Fibroblast of mammary gland (primary cell): ENCODE measurements around the gene UGT2A2.

Experiments used
- DNase-seq: peaks from one replicate; pipeline ENCODE4 v3.0.0-alpha.2; 2010; ENCODE audit warnings: low read depth
- H3K4me3 ChIP-seq: 2 replicates; pipeline ENCODE4 v1.5.1; 2011; ENCODE audit warnings: low read depth, mild to moderate bottlenecking, low read length, moderate library complexity; ENCODE audit not compliant: control insufficient read depth
- TF ChIP-seq, protein P1 (sequence below): conservative IDR thresholded peaks from 2 replicates; pipeline ENCODE4 v1.5.1; 2011; ENCODE audit warnings: low read depth, low read length, inconsistent platforms; ENCODE audit not compliant: control insufficient read depth, insufficient read depth

Gene UGT2A2

DNA sequence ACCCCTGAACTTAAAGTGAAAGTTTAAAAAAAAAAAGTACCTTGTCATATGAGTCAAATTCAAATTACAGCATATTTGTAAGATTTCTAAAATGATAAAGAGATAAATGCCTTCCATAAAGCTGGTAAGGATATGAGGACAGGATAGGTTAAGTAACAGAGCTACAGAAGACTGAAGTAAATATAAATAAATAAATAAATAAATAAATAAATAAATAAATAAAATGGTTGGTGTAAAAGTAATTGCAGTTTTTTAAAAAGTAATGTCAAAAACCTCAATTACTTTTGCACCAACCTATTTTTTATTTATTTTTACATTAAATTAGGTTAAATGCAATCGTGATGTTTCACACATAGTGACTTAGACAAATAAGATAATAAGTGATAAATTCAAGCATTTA is 62.2 kb downstream of the UGT2A2 start:
- H3K4me3 ChIP-seq, result no peak overlapping the region
- no peak for DNase-seq
- TF ChIP-seq, protein P1, sequence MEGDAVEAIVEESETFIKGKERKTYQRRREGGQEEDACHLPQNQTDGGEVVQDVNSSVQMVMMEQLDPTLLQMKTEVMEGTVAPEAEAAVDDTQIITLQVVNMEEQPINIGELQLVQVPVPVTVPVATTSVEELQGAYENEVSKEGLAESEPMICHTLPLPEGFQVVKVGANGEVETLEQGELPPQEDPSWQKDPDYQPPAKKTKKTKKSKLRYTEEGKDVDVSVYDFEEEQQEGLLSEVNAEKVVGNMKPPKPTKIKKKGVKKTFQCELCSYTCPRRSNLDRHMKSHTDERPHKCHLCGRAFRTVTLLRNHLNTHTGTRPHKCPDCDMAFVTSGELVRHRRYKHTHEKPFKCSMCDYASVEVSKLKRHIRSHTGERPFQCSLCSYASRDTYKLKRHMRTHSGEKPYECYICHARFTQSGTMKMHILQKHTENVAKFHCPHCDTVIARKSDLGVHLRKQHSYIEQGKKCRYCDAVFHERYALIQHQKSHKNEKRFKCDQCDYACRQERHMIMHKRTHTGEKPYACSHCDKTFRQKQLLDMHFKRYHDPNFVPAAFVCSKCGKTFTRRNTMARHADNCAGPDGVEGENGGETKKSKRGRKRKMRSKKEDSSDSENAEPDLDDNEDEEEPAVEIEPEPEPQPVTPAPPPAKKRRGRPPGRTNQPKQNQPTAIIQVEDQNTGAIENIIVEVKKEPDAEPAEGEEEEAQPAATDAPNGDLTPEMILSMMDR, result no peak

DNA sequence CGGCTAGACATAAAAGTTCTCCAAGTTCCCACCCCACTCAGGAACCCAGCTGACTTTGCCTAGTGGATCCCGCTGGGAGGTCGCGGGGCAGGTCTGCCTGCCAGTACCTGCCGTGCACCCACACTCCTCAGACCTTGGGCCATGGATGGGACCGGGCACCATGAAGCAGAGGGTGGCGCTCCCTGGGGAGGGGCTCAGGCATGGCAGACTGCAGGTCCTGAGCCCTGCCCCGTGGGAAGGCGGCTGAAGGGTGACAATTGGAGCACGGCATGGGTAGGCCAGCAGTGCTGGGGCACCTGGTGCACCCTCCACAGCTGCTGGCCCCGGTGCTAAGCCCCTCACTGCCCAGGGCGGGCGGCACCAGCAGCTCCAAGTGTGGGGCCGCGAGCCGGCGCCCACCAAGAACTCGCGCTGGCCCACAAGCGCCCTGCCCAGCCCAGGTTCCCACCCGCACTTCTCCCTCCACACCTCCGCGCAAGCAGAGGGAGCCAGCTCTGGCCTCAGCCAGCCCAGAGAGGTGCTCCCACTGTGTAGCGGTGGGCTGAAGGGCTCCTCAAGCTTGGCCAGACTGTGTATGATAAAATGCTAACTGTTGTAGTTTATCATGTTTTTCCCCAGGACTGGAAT is 63.1 kb downstream of the UGT2A2 start:
- TF ChIP-seq, protein P1, result no peak
- no peak for DNase-seq
- H3K4me3 ChIP-seq, result no peak overlapping the region

DNA sequence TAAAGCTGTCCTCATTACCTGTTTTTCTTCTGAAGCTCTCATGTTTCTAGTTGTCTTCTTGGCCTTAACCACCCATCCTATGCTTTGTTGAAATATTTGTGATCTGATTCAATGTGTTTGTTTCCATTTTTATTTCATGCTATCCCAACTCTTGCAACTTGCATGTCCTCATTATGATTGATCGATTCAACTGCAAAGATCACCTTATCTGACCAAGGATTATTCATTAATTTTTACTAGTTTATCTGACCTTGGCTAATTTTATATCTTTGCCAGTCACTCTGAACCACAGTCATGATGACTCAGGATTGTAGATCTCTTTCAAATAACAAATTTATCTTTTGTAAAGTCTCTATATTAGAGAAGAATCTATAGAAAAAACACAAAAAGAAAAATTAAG is 70.7 kb downstream of the UGT2A2 start:
- DNase-seq, result no peak
- H3K4me3 ChIP-seq, result no peak overlapping the region
- TF ChIP-seq, protein P1, result no peak

DNA sequence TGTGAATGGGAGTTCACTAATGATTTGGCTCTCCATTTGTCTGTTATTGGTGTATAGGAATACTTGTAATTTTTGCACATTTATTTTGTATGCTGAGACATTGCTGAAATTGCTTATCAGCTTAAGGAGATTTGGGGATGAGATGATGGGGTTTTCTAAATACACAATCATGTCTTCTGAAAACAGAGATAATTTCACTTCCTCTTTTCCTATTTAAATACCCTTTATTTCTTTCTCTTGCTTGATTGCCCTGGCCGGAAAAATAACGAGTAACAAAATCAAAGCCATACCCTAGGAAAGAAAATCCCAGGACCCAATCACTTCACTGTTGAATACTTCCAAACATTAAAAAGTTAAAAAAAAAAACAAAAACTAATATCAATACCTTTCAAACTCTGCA is 76.0 kb downstream of the UGT2A2 start:
- H3K4me3 ChIP-seq, result no peak overlapping the region
- no peak for DNase-seq
- TF ChIP-seq, protein P1, result no peak

DNA sequence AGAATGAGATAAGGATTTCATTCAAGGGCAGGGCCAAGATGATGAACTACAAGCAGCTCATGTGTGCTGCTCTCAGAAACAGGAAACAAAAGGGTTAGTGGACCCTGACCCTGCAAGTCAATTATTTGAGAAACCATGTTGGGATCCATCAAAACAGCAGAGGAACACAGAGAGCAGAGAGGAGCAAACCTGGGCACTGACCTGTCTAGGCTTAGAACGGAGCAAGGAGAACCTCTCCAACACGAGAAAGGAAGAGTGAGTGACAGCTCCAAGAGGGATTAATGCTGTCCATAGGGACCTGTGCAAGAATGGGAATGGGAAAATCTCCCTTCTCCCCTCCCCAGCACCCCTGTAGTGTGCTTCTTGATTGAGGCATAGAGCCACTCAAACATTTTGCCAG is 89.8 kb downstream of the UGT2A2 start:
- DNase-seq, result no peak
- no peak overlapping the region for H3K4me3 ChIP-seq
- TF ChIP-seq, protein P1, result no peak

DNA sequence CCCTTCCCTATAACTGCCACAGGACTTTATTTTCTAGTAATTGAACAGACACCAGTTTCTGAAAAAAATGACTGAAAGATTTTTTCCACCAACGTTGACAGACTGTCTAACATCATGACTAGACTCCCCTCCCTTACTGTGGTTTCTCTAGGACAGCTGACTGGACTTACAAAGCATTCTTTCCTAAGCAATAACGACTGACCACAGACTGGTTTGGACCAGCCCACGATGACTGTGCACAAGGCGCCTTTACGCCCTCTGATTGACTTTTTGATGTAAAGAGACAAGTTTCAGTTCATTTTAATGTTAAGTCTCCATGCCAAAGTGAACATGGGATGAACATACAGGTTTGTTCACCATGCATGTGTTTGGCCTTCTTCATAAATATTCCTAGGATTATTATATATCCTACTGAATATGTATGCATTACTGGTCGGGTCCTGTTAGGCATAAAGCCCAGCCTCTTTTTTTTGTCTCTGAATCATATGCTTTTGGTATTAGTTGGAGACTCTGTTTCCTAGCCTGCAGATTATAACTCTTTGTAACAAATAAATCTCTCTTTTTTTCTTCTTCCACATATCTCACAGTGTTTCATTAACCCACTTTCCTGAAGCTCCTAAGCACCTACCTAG is 93.2 kb downstream of the UGT2A2 start:
- TF ChIP-seq, protein P1, result no peak
- DNase-seq, result peak; percentile 0
- H3K4me3 ChIP-seq, result no peak overlapping the region
